WTC11 (cell line): ENCODE measurements around the gene PRSS33. TPM values are rescaled to one million over a fixed set of nuclear protein-coding genes. Genes with fewer than 3 reads are reported as not detected.

Source experiments
- ATAC-seq: fragments of 200-7000 bp; cut with Tn5 transposase; 2 replicates; pipeline ENCODE4 v1.10.0; 2021; ENCODE audit warnings: mild to moderate bottlenecking, moderate library complexity
- CTCF ChIA-PET: fragments of 300-600 bp; sonication (Branson Sonifier 250); formaldehyde crosslinking; loops from one replicate; lab custom pipeline; 2021; ENCODE audit warnings: antibody characterized with exemption; lab: Charles Lee
- POLR2A ChIA-PET: fragments of 350-600 bp; sonication (Branson Sonifier 250); formaldehyde crosslinking; loops from one replicate; lab custom pipeline; 2021; ENCODE audit warnings: antibody characterized with exemption; lab: Charles Lee
- DNase-seq: peaks from one replicate; pipeline ENCODE4 v3.0.0; 2021; ENCODE audit warnings: low spot score
- H3K27ac Mint-ChIP-seq: 2 replicates; pipeline ENCODE4 v1.8.0; 2021; ENCODE audit warnings: mixed read lengths
- H3K27me3 Mint-ChIP-seq: 2 replicates; pipeline ENCODE4 v1.8.0; 2021; ENCODE audit warnings: low read depth, mild to moderate bottlenecking, moderate library complexity, mixed read lengths
- H3K36me3 Mint-ChIP-seq: 2 replicates; pipeline ENCODE4 v1.8.0; 2021; ENCODE audit warnings: mixed read lengths
- H3K4me1 Mint-ChIP-seq: 2 replicates; pipeline ENCODE4 v1.8.0; 2022; ENCODE audit warnings: mixed read lengths
- H3K4me3 Mint-ChIP-seq: 2 replicates; pipeline ENCODE4 v1.8.0; 2021; ENCODE audit warnings: mild to moderate bottlenecking, moderate library complexity, mixed read lengths
- H3K9me3 Mint-ChIP-seq: 2 replicates; pipeline ENCODE4 v1.8.0; 2021; ENCODE audit warnings: mixed read lengths
- ATF2 ChIP-seq: sonication (generic); formaldehyde crosslinking; IDR thresholded peaks from 2 replicates; pipeline ENCODE4 v1.8.1; 2022; ENCODE audit warnings: low read depth, missing genetic modification reagents, borderline replicate concordance
- CDX4 ChIP-seq: fragments of 250-450 bp; sonication (Bioruptor Pico); IDR thresholded peaks from 2 replicates; pipeline ENCODE4 v1.9.0; 2021; ENCODE audit warnings: moderate library complexity, mild to moderate bottlenecking, inconsistent platforms, borderline replicate concordance
- CREB1 ChIP-seq: sonication (generic); formaldehyde crosslinking; IDR thresholded peaks from 2 replicates; pipeline ENCODE4 v1.8.0; 2023; ENCODE audit warnings: mild to moderate bottlenecking, missing genetic modification reagents
- E2F5 ChIP-seq: sonication (generic); formaldehyde crosslinking; IDR thresholded peaks from 2 replicates; pipeline ENCODE4 v1.8.1; 2022; ENCODE audit warnings: mild to moderate bottlenecking, moderate library complexity, missing genetic modification reagents
- ERG ChIP-seq: fragments of 250-450 bp; sonication (Bioruptor Pico); IDR thresholded peaks from 2 replicates; pipeline ENCODE4 v1.8.0; 2021; ENCODE audit warnings: mild to moderate bottlenecking
- FOXP1 ChIP-seq: sonication (generic); formaldehyde crosslinking; IDR thresholded peaks from 2 replicates; pipeline ENCODE4 v1.8.0; 2022; ENCODE audit warnings: missing genetic modification reagents, mild to moderate bottlenecking, moderate library complexity, borderline replicate concordance
- FOXP4 ChIP-seq: sonication (generic); formaldehyde crosslinking; IDR thresholded peaks from 2 replicates; pipeline ENCODE4 v1.8.0; 2022; ENCODE audit warnings: mild to moderate bottlenecking, missing genetic modification reagents
- GABPB1 ChIP-seq: sonication (generic); formaldehyde crosslinking; IDR thresholded peaks from 2 replicates; pipeline ENCODE4 v1.8.1; 2023; ENCODE audit warnings: mild to moderate bottlenecking, missing genetic modification reagents
- GTF2I ChIP-seq: fragments of 250-450 bp; sonication (Bioruptor Pico); conservative IDR thresholded peaks from 2 replicates; pipeline ENCODE4 v1.4.0; 2021; ENCODE audit warnings: mild to moderate bottlenecking
- IRF2 ChIP-seq: sonication (generic); formaldehyde crosslinking; IDR thresholded peaks from 2 replicates; pipeline ENCODE4 v1.8.0; 2022; ENCODE audit warnings: low read depth, missing genetic modification reagents, borderline replicate concordance
- JAZF1 ChIP-seq: fragments of 250-450 bp; sonication (Bioruptor Pico); IDR thresholded peaks from 2 replicates; pipeline ENCODE4 v1.9.0; 2021; ENCODE audit warnings: moderate library complexity, mild to moderate bottlenecking, inconsistent platforms
- KAT7 ChIP-seq: sonication (generic); formaldehyde crosslinking; IDR thresholded peaks from 2 replicates; pipeline ENCODE4 v1.8.1; 2023; ENCODE audit warnings: missing genetic modification reagents, mild to moderate bottlenecking, borderline replicate concordance
- NR3C1 ChIP-seq: sonication (generic); formaldehyde crosslinking; conservative IDR thresholded peaks from 2 replicates; pipeline ENCODE4 v1.8.1; 2023; ENCODE audit warnings: low read depth, mild to moderate bottlenecking, missing genetic modification reagents
- PREB ChIP-seq: sonication (generic); formaldehyde crosslinking; IDR thresholded peaks from 2 replicates; pipeline ENCODE4 v1.8.1; 2022; ENCODE audit warnings: mild to moderate bottlenecking, missing genetic modification reagents, moderate library complexity, borderline replicate concordance
- TEAD1 ChIP-seq: sonication (generic); formaldehyde crosslinking; IDR thresholded peaks from 2 replicates; pipeline ENCODE4 v1.8.0; 2022; ENCODE audit warnings: mild to moderate bottlenecking, missing genetic modification reagents
- USF2 ChIP-seq: sonication (generic); formaldehyde crosslinking; IDR thresholded peaks from 2 replicates; pipeline ENCODE4 v1.8.1; 2023; ENCODE audit warnings: mild to moderate bottlenecking, missing genetic modification reagents, moderate library complexity
- ZMAT4 ChIP-seq: fragments of 250-450 bp; sonication (Bioruptor Pico); IDR thresholded peaks from 2 replicates; pipeline ENCODE4 v1.9.0; 2021; ENCODE audit warnings: mild to moderate bottlenecking
- ZNF396 ChIP-seq: fragments of 250-450 bp; sonication (Bioruptor Pico); IDR thresholded peaks from 2 replicates; pipeline ENCODE4 v1.8.0; 2021; ENCODE audit warnings: mild to moderate bottlenecking, moderate library complexity, borderline replicate concordance
- ZNF423 ChIP-seq: fragments of 250-450 bp; sonication (Bioruptor Pico); IDR thresholded peaks from 2 replicates; pipeline ENCODE4 v2.1.2; 2022; ENCODE audit warnings: mild to moderate bottlenecking, moderate library complexity
- ZSCAN18 ChIP-seq: fragments of 250-450 bp; sonication (Bioruptor Pico); IDR thresholded peaks from 2 replicates; pipeline ENCODE4 v2.1.2; 2022; ENCODE audit warnings: mild to moderate bottlenecking, moderate library complexity
- total RNA-seq: library from RNA; stranded (reverse); gene quantifications from 3 replicates; pipeline ENCODE4 v1.2.3, GENCODE V29; 2021
- TF ChIP-seq, protein P1 (sequence below): fragments of 250-450 bp; sonication (Bioruptor Pico); conservative IDR thresholded peaks from 2 replicates; pipeline ENCODE4 v1.9.0; 2021; ENCODE audit warnings: mild to moderate bottlenecking

The PRSS33 gene
- total RNA-seq, 1 experiment from 2014 or later, result 0.24 TPM

DNA sequence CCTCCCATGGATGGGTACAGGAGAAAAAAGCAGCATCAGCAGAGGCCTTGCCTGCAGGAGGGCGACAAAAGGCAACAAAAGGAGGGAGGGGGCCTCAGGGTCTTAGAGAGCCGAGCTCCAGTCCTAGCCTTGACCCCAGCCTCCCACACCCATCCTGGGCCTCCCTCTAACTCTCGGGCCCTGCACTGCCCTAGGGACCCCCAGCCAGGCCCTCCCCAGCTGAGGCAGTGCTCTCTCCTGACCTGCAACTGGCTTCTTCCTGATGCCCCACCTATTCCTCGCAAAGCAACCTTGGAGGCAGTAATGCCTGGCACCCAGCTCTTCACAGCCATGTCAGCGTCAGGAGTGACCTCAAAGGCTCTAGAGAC is 50.1 kb downstream of the PRSS33 start:
- Mint-ChIP-seq H3K4me1 (no peaks in the 10 kb centered on the region), H3K27ac (no peak overlapping the region), H3K4me3 (no peak overlapping the region)
- ATAC-seq, result peak; percentile 29; the same call in 1 of the 2 replicates
- TF ChIP-seq ERG (CRISPR knock-in tag) (no peak), GTF2I (CRISPR knock-in tag) (no peak), ZSCAN18 (CRISPR knock-in tag) (no peak), FOXP1 (no peak), JAZF1 (CRISPR knock-in tag) (no peak), NR3C1 (CRISPR knock-in tag) (no peak), CDX4 (no peak), ZMAT4 (no peak), ZNF396 (CRISPR knock-in tag) (no peak), E2F5 (CRISPR knock-in tag) (no peak), ZNF423 (CRISPR knock-in tag) (no peak), IRF2 (CRISPR knock-in tag) (no peak), ATF2 (no peak)
- TF ChIP-seq, protein P1, sequence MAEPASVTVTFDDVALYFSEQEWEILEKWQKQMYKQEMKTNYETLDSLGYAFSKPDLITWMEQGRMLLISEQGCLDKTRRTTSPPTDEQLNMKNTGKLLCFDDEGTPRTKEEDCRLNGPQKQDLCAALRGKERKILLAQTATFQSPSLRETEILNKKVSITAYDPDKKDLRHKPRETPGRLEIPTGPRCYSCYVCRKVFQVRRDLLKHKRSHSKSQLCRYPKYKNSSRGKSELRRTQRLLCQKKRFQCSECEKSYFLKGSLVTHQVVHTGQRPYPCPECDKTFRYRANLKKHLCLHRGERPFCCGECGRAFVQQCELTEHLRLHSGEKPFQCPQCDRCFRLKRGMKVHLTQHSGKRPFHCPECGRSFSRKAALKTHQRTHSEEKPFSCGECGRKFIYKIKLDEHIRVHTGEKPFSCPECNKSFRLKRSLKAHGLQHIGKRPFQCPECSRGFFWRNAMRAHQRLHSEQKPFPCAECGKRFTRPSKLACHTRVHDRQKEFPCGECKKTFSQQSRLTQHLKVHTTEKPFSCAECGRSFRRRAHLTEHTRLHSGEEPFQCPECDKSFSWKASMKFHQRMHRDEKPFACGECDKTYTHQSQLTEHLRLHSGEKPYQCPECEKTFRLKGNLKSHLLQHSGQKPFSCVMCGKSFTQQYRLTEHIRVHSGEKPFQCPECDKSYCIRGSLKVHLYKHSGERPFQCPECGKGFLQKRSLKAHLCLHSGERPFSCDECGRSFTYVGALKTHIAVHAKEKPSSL (CRISPR knock-in tag), result no peak
- TF ChIP-seq, all 79 proteins: peak for 0
- ChIA-PET CTCF (interaction anchor here (0.7 to 1.1 kb wide), 2 partner anchors 15 to 102 kb away, joined by 3 read pairs; partner anchors contain the start of gene SRRM2), POLR2A (interaction anchor here (0.6 kb wide), 1 partner anchor 15 kb away, joined by 3 read pairs; the partner anchor contains the start of gene SRRM2)
- no peak for DNase-seq
- Mint-ChIP-seq H3K36me3 (no peaks in the 10 kb centered on the region), H3K27me3 (peaks cover 5% of the 10 kb centered on the region), H3K9me3 (no peaks in the 10 kb centered on the region)

GRCh38 chr16:2736476-2737237 is 50.7 kb downstream of the PRSS33 start:
- ATAC-seq (no peak), DNase-seq (no peak)
- Mint-ChIP-seq H3K4me3 (no peak overlapping the region), H3K27ac (no peak overlapping the region), H3K9me3 (no peaks in the 10 kb centered on the region), H3K4me1 (no peaks in the 10 kb centered on the region), H3K36me3 (no peaks in the 10 kb centered on the region), H3K27me3 (peaks cover 7% of the 10 kb centered on the region)
- ChIA-PET POLR2A (interaction anchor here (0.6 to 1.5 kb wide), 2 partner anchors 15 to 16 kb away, joined by 3 read pairs; partner anchors contain the start of gene SRRM2), CTCF (interaction anchor here (0.6 to 1.1 kb wide), 3 partner anchors 16 to 103 kb away, joined by 3 read pairs; partner anchors contain the start of gene SRRM2)
- no peak for TF ChIP-seq KAT7 (CRISPR knock-in tag)
- no peak for TF ChIP-seq FOXP4 (CRISPR knock-in tag)
- TF ChIP-seq USF2 (CRISPR knock-in tag), result no peak
- no peak for TF ChIP-seq GABPB1 (CRISPR knock-in tag)
- TF ChIP-seq CREB1 (CRISPR knock-in tag), result no peak
- TF ChIP-seq PREB (CRISPR knock-in tag), result no peak
- no peak for TF ChIP-seq TEAD1 (CRISPR knock-in tag)
